Kidney epithelial cell (primary cell): ENCODE results near the gene CSF1R. TPM values are rescaled to one million over a fixed set of nuclear protein-coding genes. Genes with fewer than 3 reads are reported as not detected.

Source experiments
- total RNA-seq: library from RNA; depleted of rRNA; stranded (reverse); fragments of >200 nt; gene quantifications from 2 replicates; pipeline ENCODE4 v1.2.3, GENCODE V29; 2015

The CSF1R gene
- total RNA-seq, 1 donor from 2014 or later, result 0.75 TPM

Other genes with a start within 250 kb of the CSF1R start
- gene PDE6A, start 141.8 kb downstream of the CSF1R start, total RNA-seq, result not detected in 2 replicates
- 15.4 and 17.7 TPM in 2 replicates for gene SLC26A2, start 125.8 kb downstream of the CSF1R start, total RNA-seq
- gene TIGD6, start 85.9 kb downstream of the CSF1R start, total RNA-seq, result 4.1 and 4.7 TPM in 2 replicates
- 64.0 and 72.4 TPM in 2 replicates for gene HMGXB3, start 85.8 kb downstream of the CSF1R start, total RNA-seq
- 17.1 and 18.3 TPM in 2 replicates for gene PDGFRB, start 69.3 kb upstream of the CSF1R start, total RNA-seq
- 0.33 and 0.48 TPM in 2 replicates for gene CDX1, start 80.2 kb upstream of the CSF1R start, total RNA-seq
- gene SLC6A7, start 103.5 kb upstream of the CSF1R start, total RNA-seq, result not detected in 2 replicates
- gene CAMK2A, start 203.2 kb upstream of the CSF1R start, total RNA-seq, result not detected in 2 replicates
- 2.4 TPM in 2 replicates for gene ARSI, start 216.4 kb upstream of the CSF1R start, total RNA-seq